HG03139 (cell line): ENCODE measurements around the gene RUNX2.
"Not testable (repeated sequence)": the region's sequence is repeated elsewhere in the genome, so short reads cannot be mapped to it uniquely, and the experiment has no call there.

Experiments used
- ATAC-seq: cut with Tn5 transposase; IDR thresholded peaks from one replicate; pipeline ENCODE4 v1.9.1; 2021; ENCODE audit not compliant: unreplicated experiment

RUNX2 gene

DNA sequence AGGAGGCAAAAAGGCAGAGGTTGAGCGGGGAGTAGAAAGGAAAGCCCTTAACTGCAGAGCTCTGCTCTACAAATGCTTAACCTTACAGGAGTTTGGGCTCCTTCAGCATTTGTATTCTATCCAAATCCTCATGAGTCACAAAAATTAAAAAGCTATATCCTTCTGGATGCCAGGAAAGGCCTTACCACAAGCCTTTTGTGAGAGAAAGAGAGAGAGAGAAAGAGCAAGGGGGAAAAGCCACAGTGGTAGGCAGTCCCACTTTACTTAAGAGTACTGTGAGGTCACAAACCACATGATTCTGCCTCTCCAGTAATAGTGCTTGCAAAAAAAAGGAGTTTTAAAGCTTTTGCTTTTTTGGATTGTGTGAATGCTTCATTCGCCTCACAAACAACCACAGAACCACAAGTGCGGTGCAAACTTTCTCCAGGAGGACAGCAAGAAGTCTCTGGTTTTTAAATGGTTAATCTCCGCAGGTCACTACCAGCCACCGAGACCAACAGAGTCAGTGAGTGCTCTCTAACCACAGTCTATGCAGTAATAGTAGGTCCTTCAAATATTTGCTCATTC lies at the start of gene RUNX2:
RUNX2 (plus strand) TSS at position 375 of the 567 bp plus-strand sequence. CDS start 397 bp downstream, outside the sequence.
- ATAC-seq, result no peak

DNA sequence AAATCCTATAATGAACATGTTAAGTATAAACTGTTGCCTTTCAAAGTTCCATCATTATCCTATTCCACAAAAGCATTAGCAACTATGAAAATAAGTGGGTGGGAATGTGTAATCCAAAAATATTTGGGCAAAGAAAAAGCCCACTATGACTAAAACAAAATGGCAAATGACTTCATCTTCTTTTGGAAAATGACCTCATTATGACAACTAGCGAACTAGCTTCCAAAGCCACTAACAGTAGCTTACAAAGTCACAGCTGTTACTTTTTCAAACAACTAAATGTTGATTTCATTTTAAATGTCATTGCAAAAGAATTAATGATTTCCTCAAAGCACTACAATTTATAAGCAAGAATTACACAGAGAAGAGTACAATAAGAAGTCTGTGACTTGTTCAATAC lies 49.8 kb upstream of the RUNX2 start:
- no peak for ATAC-seq

GRCh38 chr6:45286707-45287106 lies 41.4 kb upstream of the RUNX2 start:
- not testable (repeated sequence) for ATAC-seq

GRCh38 chr6:45289751-45290514 lies 38.2 kb upstream of the RUNX2 start:
- no peak for ATAC-seq

DNA sequence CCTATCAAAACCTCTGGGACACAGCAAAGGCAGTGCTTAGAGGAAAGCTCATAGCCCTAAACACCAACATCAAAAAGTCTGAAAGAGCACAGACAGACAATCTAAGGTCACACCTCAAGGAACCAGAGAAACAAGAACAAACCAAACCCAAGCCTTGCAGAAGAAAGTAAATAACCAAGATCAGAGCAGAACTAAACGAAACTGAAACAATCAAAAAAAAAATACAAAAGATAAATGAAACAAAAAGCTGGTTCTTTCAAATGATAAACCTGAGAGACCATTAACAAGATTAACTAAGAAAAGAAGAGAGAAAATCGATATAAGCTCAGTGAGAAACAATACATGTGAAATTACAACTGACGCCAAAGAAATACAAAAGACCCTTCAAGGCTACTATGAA lies 34.8 kb upstream of the RUNX2 start:
- no peak for ATAC-seq

GRCh38 chr6:45294065-45294701 lies 33.9 kb upstream of the RUNX2 start:
- not testable (repeated sequence) for ATAC-seq

DNA sequence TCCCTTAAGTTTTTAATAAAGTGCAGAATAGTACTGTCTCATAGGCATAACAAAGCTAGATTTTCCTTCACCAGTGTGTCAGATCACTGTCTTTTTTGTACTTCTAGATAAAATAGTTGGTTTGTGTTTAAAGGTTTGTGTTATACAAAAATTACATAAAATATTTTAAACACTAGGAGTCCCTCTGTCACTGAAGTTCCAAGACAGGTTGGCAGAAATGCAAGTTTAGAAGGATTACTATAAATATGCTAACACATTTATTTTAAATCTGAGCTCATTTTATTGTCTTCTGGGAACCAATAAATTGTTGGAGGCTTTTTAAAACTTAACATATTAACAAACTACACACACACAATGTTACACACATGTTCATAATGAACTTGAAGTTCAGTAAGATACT lies 30.8 kb upstream of the RUNX2 start:
- no peak for ATAC-seq

- no peak for ATAC-seq
These were observed 29.0 kb upstream of the RUNX2 start for GRCh38 chr6:45299096-45299581.

GRCh38 chr6:45300736-45301135 lies 27.4 kb upstream of the RUNX2 start:
- no peak for ATAC-seq

GRCh38 chr6:45301348-45302142 lies 26.6 kb upstream of the RUNX2 start:
- ATAC-seq, result no peak

GRCh38 chr6:45302832-45303231 lies 25.3 kb upstream of the RUNX2 start:
- no peak for ATAC-seq

DNA sequence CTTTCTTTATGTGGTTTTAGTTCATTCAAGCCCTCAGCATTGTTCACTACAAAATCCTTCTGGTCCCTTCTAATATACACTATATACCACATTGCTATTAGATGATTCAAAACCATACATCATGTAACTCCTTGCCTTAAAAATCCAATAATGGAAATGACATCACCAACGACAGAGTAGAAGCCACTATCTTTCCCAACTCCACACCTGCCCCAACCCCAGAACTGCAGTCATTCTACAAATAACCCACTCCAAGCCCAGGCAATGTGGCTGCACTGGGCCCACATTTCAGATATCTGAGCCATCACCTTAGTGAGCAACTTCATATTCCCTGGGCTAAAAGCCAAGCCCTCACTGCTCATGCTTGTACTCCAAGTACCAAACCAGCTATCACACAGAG lies 22.6 kb upstream of the RUNX2 start:
- no peak for ATAC-seq

GRCh38 chr6:45310118-45310788 lies 17.9 kb upstream of the RUNX2 start:
- no peak for ATAC-seq

- ATAC-seq, result no peak
These were observed 14.0 kb upstream of the RUNX2 start for GRCh38 chr6:45314146-45314545.

GRCh38 chr6:45320349-45320748 lies 7.8 kb upstream of the RUNX2 start:
- no peak for ATAC-seq

DNA sequence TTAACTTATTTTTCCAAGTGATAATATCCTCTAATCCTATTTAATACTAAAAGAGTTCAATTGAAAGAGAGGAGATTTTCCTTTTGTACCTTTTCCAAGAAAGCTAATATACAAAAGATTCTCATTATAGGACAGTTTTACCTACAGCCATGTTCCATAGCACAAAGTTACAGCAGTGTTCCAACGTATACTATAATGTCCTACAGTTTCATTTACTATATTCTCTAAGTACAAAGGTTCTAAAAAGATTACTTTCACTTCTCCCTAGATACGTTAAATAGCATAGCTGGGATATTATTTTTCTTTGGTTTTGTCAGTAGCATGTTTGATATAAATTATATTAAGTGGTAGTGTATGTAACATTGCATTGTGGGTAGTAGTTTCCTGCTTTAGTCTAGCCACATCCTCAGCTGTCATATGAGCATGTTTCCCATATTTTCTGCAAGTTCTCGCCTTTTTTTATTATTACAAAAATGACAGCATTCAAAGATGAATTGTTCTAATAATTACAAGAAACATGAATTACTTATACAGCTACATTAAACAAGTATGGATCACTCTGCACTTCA lies 4.4 kb upstream of the RUNX2 start:
- ATAC-seq, result no peak

DNA sequence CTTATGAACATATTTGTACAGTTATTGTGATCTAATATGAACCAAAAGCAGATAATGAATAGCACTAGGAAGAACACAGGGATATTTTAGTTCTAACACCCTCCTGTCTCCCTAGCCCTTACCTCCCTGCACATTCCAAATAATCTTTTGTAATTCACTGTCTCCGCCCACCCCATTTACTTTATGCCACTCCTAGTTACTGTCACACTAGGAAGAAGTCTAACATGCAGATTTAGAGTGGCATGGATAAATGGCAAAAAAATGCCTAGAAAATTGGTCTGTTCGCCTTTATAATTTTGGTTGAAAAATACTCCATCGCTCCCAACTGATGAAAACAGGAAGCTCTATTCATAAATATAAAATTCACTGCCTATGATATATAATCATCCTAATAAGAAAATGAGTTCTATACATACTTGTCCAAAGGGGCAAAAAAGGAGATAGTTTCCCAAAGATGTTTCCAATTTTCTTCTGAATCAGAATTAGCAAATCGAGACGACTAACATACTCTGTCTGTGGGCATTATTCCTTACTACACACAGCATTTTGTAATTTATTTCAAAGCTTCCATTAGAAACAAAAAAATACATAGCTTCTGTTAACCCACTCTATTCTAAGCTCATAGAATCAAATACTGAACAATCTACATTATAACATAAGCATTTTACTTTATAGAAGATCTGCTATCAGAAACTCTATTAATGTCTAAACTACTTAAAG lies 1.3 kb upstream of the RUNX2 start:
- no peak for ATAC-seq

DNA sequence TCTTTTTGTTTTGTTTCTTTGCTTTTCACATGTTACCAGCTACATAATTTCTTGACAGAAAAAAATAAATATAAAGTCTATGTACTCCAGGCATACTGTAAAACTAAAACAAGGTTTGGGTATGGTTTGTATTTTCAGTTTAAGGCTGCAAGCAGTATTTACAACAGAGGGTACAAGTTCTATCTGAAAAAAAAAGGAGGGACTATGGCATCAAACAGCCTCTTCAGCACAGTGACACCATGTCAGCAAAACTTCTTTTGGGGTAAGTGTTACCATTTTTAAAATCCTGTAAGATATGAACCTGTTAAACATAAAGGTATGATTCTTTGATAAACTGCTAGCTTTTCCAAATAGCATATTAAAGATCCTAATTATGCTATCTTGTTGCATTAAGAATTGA lies 393 bp downstream of the RUNX2 start:
- ATAC-seq, result no peak

DNA sequence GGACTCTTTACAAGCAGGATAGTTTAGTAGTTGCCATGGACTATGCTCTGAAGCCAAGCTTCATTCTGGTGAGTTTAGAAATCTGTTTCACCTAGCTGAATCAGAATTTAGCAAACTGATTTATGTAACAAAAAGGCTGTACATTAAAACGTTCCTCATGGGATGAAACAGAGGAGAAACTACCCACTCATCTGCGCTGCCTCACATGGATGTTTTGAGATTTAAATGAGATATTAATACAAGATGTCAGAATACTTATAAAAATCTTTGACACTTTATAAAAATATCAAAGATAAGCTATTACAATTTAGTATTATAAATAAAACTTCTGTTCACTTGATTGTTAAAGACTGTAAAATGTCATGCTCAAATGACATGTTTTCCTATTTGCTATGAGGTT lies 16.8 kb downstream of the RUNX2 start:
- ATAC-seq, result no peak

- ATAC-seq, result no peak
These were observed 22.1 kb downstream of the RUNX2 start for GRCh38 chr6:45350186-45350710.
